Keratinocyte (primary cell): ENCODE results near the gene PLB1. TPM values are rescaled to one million over a fixed set of nuclear protein-coding genes. Genes with fewer than 3 reads are reported as not detected.
"Not testable (repeated sequence)": the region's sequence is repeated elsewhere in the genome, so short reads cannot be mapped to it uniquely, and the experiment has no call there.

Experiments used
- DNase-seq: peaks from one replicate; pipeline ENCODE4 v3.0.0-alpha.2; 2011; ENCODE audit warnings: low read depth, missing footprints, low spot score
- FAIRE-seq: peaks from 2 replicates; lab custom pipeline; 2011; peaks lifted over from hg19 to GRCh38; lab: Jason Lieb, UNC
- H2AFZ ChIP-seq: 2 replicates; pipeline ENCODE4 v1.6.0; 2012; ENCODE audit warnings: low read length, control low read depth, inconsistent platforms; ENCODE audit not compliant: control insufficient read depth
- H3K27ac ChIP-seq: 2 replicates; pipeline ENCODE4 v1.5.1; 2011; ENCODE audit warnings: low read length; ENCODE audit not compliant: control insufficient read depth, insufficient read depth
- H3K27me3 ChIP-seq: 3 replicates; pipeline ENCODE4 v1.6.0; 2011; ENCODE audit warnings: low read length; ENCODE audit not compliant: control insufficient read depth, insufficient read depth; ENCODE audit errors: extremely low read depth
- H3K36me3 ChIP-seq, 2 experiments: 2 replicates in 1 of 2; 3 replicates in 1 of 2; pipeline ENCODE4 v1.5.1; 2011; ENCODE audit warnings: low read length in 2 of 2, mild to moderate bottlenecking in 1 of 2; ENCODE audit not compliant: control insufficient read depth in 2 of 2, insufficient read depth in 2 of 2; ENCODE audit errors: extremely low read depth in 1 of 2
- H3K4me1 ChIP-seq: 3 replicates; pipeline ENCODE4 v1.5.1; 2011; ENCODE audit warnings: low read length; ENCODE audit not compliant: control insufficient read depth, insufficient read depth; ENCODE audit errors: extremely low read depth
- H3K4me2 ChIP-seq: 3 replicates; pipeline ENCODE4 v1.6.0; 2011; ENCODE audit warnings: low read depth, low read length; ENCODE audit not compliant: control insufficient read depth, insufficient read depth; ENCODE audit errors: extremely low read depth
- H3K4me3 ChIP-seq, 3 experiments: fragments of 200-600 bp in 1 of 3; sonication (generic) in 1 of 3; 2 replicates in 2 of 3; 3 replicates in 1 of 3; pipeline ENCODE4 v1.5.1; 2011 to 2016; ENCODE audit warnings: low read length in 3 of 3, mild to moderate bottlenecking in 3 of 3, control low read depth in 2 of 3, inconsistent platforms in 1 of 3, low read depth in 1 of 3, mixed read lengths in 1 of 3, mixed run types in 1 of 3, moderate library complexity in 1 of 3; ENCODE audit not compliant: control insufficient read depth in 2 of 3, insufficient read depth in 2 of 3; ENCODE audit errors: extremely low read depth in 1 of 3
- H3K79me2 ChIP-seq: 2 replicates; pipeline ENCODE4 v1.6.0; 2012; ENCODE audit warnings: low read length; ENCODE audit not compliant: control insufficient read depth, insufficient read depth
- H3K9ac ChIP-seq: 3 replicates; pipeline ENCODE4 v1.6.0; 2011; ENCODE audit warnings: low read length; ENCODE audit not compliant: control insufficient read depth, insufficient read depth; ENCODE audit errors: extremely low read depth
- H3K9me1 ChIP-seq: 3 replicates; pipeline ENCODE4 v1.6.0; 2011; ENCODE audit warnings: low read length; ENCODE audit not compliant: control insufficient read depth, insufficient read depth; ENCODE audit errors: extremely low read depth
- H3K9me3 ChIP-seq: 2 replicates; pipeline ENCODE4 v1.5.1; 2012; ENCODE audit warnings: low read depth, low read length; ENCODE audit not compliant: control insufficient read depth
- H4K20me1 ChIP-seq: 3 replicates; pipeline ENCODE4 v1.6.0; 2011; ENCODE audit warnings: low read length; ENCODE audit not compliant: control insufficient read depth, insufficient read depth; ENCODE audit errors: extremely low read depth
- EZH2 ChIP-seq: IDR thresholded peaks from one replicate; pipeline ENCODE4 v1.6.1; 2012; ENCODE audit warnings: inconsistent platforms, mild to moderate bottlenecking, low read length, moderate library complexity
- dilution Hi-C: fragments of 300-500 bp; cut with MboI; formaldehyde crosslinking; loops from one replicate; pipeline ENCODE4 v1.7.0; 2020; ENCODE audit warnings: low sequenced_read_pairs; ENCODE audit not compliant: extremely low pct_ligation_motif_present
- polyA plus RNA-seq, 5 experiments: library from polyadenylated mRNA; depleted of rRNA in 3 of 5; stranded (reverse) in 3 of 5; stranded (forward) in 1 of 5; unstranded in 1 of 5; fragments of >200 nt; gene quantifications; 1 replicate in 1 of 5; 2 replicates in 3 of 5; 3 replicates in 1 of 5; pipeline versions ENCODE4 v1.2.1 to v1.2.3, GENCODE V29; 2011 to 2012; ENCODE audit warnings: missing spikeins in 2 of 5, low read depth in 1 of 5, low replicate concordance in 1 of 5
- TF ChIP-seq, protein P1 (sequence below), 3 experiments: IDR thresholded peaks in 1 of 3; conservative IDR thresholded peaks in 1 of 3; optimal IDR thresholded peaks in 1 of 3; 2 replicates in 2 of 3; 3 replicates in 1 of 3; pipeline versions ENCODE3 to v1.5.1; 2011; ENCODE audit warnings: low read length in 3 of 3, mild to moderate bottlenecking in 3 of 3, moderate library complexity in 2 of 3, control low read depth in 1 of 3, inconsistent platforms in 1 of 3; ENCODE audit not compliant: insufficient read depth in 2 of 3; ENCODE audit errors: extremely low read depth in 1 of 3

Gene PLB1
- polyA plus RNA-seq, 1 donor (not counting 4 experiments of a cell fraction or from before 2014, with no cell fraction given): 6.7 TPM

DNA sequence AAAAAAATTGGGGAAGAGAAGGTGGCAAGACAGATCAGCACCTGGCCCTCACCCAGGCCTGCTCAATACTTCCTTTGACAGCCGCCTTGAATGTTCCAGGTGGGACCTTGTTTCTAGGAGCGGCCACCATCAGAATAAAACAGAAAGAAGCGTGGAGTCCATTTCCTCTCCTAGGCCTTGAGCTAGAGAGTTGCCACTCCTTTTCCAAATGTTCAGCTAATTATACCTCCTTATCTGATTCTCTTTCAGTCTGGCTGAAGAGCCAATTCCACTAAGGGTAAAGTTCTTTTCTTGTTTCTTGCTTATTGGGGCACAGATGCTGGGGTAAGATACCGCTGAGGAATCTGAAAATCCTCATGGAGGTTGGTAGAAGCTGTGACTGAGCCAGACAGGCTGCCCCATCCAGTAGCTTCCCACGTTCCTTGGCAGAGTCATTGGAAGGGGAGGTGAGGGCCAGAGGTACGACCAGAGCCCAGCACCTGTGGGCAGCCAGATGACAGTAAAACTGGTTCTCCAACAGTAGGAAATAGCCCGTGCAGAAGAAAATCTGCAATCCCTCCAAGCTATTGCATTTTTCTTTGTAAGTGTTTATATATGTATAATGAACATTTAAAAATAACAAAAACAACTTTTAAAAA lies 51.5 kb downstream of the PLB1 start:
- no peak overlapping the region for H3K27ac ChIP-seq
- no peak overlapping the region for H3K4me3 ChIP-seq
- H3K36me3 ChIP-seq: no peaks in the 10 kb centered on the region
- no peak for TF ChIP-seq EZH2
- TF ChIP-seq, protein P1, sequence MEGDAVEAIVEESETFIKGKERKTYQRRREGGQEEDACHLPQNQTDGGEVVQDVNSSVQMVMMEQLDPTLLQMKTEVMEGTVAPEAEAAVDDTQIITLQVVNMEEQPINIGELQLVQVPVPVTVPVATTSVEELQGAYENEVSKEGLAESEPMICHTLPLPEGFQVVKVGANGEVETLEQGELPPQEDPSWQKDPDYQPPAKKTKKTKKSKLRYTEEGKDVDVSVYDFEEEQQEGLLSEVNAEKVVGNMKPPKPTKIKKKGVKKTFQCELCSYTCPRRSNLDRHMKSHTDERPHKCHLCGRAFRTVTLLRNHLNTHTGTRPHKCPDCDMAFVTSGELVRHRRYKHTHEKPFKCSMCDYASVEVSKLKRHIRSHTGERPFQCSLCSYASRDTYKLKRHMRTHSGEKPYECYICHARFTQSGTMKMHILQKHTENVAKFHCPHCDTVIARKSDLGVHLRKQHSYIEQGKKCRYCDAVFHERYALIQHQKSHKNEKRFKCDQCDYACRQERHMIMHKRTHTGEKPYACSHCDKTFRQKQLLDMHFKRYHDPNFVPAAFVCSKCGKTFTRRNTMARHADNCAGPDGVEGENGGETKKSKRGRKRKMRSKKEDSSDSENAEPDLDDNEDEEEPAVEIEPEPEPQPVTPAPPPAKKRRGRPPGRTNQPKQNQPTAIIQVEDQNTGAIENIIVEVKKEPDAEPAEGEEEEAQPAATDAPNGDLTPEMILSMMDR (optimal IDR thresholded peaks at IDR 0.05 in 1 of 3, IDR thresholded peaks at IDR 0.05 in 1 of 3, conservative IDR thresholded peaks at IDR 0.05 in 1 of 3; ENCODE audit: extremely low read depth in 1 of 3, insufficient read depth in 2 of 3, low read length in 3 of 3): no peak
- DNase-seq (no peak), FAIRE-seq (no peak)
- H4K20me1 ChIP-seq: no peaks in the 10 kb centered on the region
- H3K9me1 ChIP-seq: no peaks in the 10 kb centered on the region
- H3K4me2 ChIP-seq: no peak overlapping the region
- H3K9ac ChIP-seq: no peak overlapping the region
- no peaks in the 10 kb centered on the region for H3K9me3 ChIP-seq
- no peaks in the 10 kb centered on the region for H3K79me2 ChIP-seq
- dilution Hi-C loops: no loop called here
- H2AFZ ChIP-seq: no peak overlapping the region
- H3K27me3 ChIP-seq: no peaks in the 10 kb centered on the region
- H3K4me1 ChIP-seq: peaks cover 32% of the 10 kb centered on the region

DNA sequence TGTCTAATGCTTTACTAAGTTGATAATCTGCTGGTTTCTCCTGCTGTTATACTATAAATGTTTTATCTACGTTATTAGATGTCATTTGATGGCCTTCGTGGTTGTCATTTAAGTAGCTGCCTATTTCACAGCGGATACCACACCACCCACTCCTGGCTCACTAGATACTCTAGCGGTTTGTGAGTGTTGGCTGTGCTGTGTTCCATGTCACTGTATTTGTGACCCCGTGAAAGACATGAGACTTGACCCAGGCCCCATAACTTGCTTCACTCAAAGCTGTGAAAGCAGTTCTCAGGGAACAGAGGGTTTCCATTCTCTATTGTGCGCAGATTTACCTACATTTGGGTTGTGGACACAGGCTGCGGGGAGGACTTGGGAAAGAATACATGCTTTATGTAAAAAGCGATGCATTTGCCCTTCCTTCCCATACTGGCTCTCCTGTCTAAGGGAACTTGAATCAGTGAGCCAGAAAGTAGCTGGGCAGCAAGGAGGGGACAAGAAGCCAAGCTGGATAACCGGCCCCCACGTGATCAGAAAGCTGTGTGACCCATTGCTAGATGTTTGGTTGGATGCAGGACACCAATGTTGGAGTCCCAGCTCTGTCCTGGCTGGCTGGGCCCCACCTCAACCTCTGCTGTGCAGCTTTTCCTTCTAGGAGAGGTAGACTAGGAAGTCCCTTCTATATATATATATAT lies 52.2 kb downstream of the PLB1 start:
- H3K9me3 ChIP-seq: no peaks in the 10 kb centered on the region
- H4K20me1 ChIP-seq: no peaks in the 10 kb centered on the region
- H3K9ac ChIP-seq: no peak overlapping the region
- DNase-seq (no peak), FAIRE-seq (no peak)
- H3K4me2 ChIP-seq: no peak overlapping the region
- TF ChIP-seq, protein P1 (optimal IDR thresholded peaks at IDR 0.05 in 1 of 3, IDR thresholded peaks at IDR 0.05 in 1 of 3, conservative IDR thresholded peaks at IDR 0.05 in 1 of 3; ENCODE audit: extremely low read depth in 1 of 3, insufficient read depth in 2 of 3, low read length in 3 of 3): no peak
- TF ChIP-seq EZH2: no peak
- H3K27ac ChIP-seq: no peak overlapping the region
- no peaks in the 10 kb centered on the region for H3K79me2 ChIP-seq
- no peak overlapping the region for H2AFZ ChIP-seq
- H3K4me1 ChIP-seq: peaks cover 32% of the 10 kb centered on the region
- no peaks in the 10 kb centered on the region for H3K36me3 ChIP-seq
- H3K9me1 ChIP-seq: no peaks in the 10 kb centered on the region
- dilution Hi-C loops: no loop called here
- H3K4me3 ChIP-seq: no peak overlapping the region
- H3K27me3 ChIP-seq: no peaks in the 10 kb centered on the region

DNA sequence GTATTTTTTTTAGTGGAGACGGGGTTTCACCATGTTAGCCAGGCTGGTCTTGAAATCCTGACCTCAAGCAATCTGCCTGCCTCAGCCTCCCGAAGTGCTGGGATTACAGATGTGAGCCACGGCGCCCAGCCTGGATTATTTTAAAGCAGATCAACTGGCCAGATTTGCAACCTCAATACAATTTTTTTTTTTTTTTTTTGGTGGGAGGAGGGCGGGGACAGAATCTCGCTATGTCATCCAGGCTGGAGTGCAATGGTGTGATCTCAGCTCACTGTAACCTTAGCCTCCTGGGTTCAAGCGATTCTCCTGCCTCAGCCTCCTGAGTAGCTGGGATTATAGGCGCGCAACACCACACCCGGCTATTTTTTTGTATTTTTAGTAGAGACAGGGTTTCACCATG lies 54.5 kb downstream of the PLB1 start:
- H3K79me2 ChIP-seq, FAIRE-seq, H3K4me3 ChIP-seq, dilution Hi-C loops, H3K36me3 ChIP-seq, DNase-seq, H2AFZ ChIP-seq, H4K20me1 ChIP-seq, H3K27me3 ChIP-seq, H3K27ac ChIP-seq, H3K9ac ChIP-seq, H3K4me2 ChIP-seq, H3K9me1 ChIP-seq, H3K9me3 ChIP-seq: not testable (repeated sequence)
- peaks cover 18% of the 10 kb centered on the region for H3K4me1 ChIP-seq
